Stimulated activated CD4-positive, alpha-beta T cell treated with anti-CD3 and anti-CD28 coated beads, Interleukin-1b, Interleukin-23, amount 100 ng/mL, for 1 hour (primary cell): ENCODE results near the gene BUB1.
"Not testable (repeated sequence)": the region's sequence is repeated elsewhere in the genome, so short reads cannot be mapped to it uniquely, and the experiment has no call there.

Experiments used
- DNase-seq, 2 donors: peaks; one replicate each; pipeline ENCODE4 v3.0.0-alpha.2; 2020; ENCODE audit warnings: low read depth in 2 of 2

BUB1 gene

GRCh38 chr2:110690083-110690965 is 12.5 kb upstream of the BUB1 start:
- no peak for DNase-seq

GRCh38 chr2:110688594-110689091 is 10.8 kb upstream of the BUB1 start:
- no peak for DNase-seq

GRCh38 chr2:110687775-110688484 is 10.1 kb upstream of the BUB1 start:
- DNase-seq: not testable (repeated sequence)

GRCh38 chr2:110682872-110683271 is 5.0 kb upstream of the BUB1 start:
- DNase-seq: no peak

GRCh38 chr2:110682267-110682666 is 4.4 kb upstream of the BUB1 start:
- no peak for DNase-seq

GRCh38 chr2:110680709-110681108 is 2.8 kb upstream of the BUB1 start:
- no peak for DNase-seq

GRCh38 chr2:110679865-110680264 is 2.0 kb upstream of the BUB1 start:
- DNase-seq: no peak

GRCh38 chr2:110679337-110679707 is 1.5 kb upstream of the BUB1 start:
- no peak for DNase-seq

GRCh38 chr2:110678457-110679336 is 834 bp upstream of the BUB1 start:
- DNase-seq: peak in 1 of 2 donors; percentile 2

- DNase-seq: no peak
Observed at GRCh38 chr2:110677080-110677479, 783 bp downstream of the BUB1 start.

- DNase-seq: no peak
Observed at GRCh38 chr2:110675679-110676078, 2.2 kb downstream of the BUB1 start.

GRCh38 chr2:110674620-110675555 is 3.0 kb downstream of the BUB1 start:
- DNase-seq: no peak

GRCh38 chr2:110673201-110673600 is 4.7 kb downstream of the BUB1 start:
- no peak for DNase-seq

GRCh38 chr2:110670826-110671225 is 7.0 kb downstream of the BUB1 start:
- no peak for DNase-seq

GRCh38 chr2:110669079-110669478 is 8.8 kb downstream of the BUB1 start:
- no peak for DNase-seq

- DNase-seq: no peak
Observed at GRCh38 chr2:110667071-110667470, 10.8 kb downstream of the BUB1 start.

- no peak for DNase-seq
Observed at GRCh38 chr2:110664135-110664534, 13.7 kb downstream of the BUB1 start.

- DNase-seq: no peak
Observed at GRCh38 chr2:110662560-110662959, 15.3 kb downstream of the BUB1 start.

- no peak for DNase-seq
Observed at GRCh38 chr2:110660558-110660957, 17.3 kb downstream of the BUB1 start.

GRCh38 chr2:110659248-110659647 is 18.6 kb downstream of the BUB1 start:
- DNase-seq: no peak
